ENCODE data around the gene RAB20.

- TF ChIP-seq CTCF (IDR thresholded peaks at IDR 0.05) (no peak), REST (IDR thresholded peaks at IDR 0.05; ENCODE audit: insufficient read depth in 1 of 2, low read depth in 2 of 2, low read length in 1 of 2) (no peak), SIN3A (IDR thresholded peaks at IDR 0.05; ENCODE audit: borderline replicate concordance, insufficient read depth, low read depth, low read length) (no peak), TCF7L2 (IDR thresholded peaks at IDR 0.05; ENCODE audit: low read depth, low read length) (no peak)
Observed at GRCh38 chr13:110565296-110565695, 3.8 kb upstream of the RAB20 start.
